Tibial nerve (tissue), 4 donors: ENCODE results near the gene SDK1. TPM values are rescaled to one million over a fixed set of nuclear protein-coding genes. Genes with fewer than 3 reads are reported as not detected.

Experiments used
- DNase-seq, 2 donors: peaks; one replicate each; pipeline ENCODE4 v3.0.0-alpha.2; 2019; ENCODE audit warnings: low spot score in 2 of 2
- H3K27ac ChIP-seq, 4 donors: fragments of 200-600 bp; sonication (generic) in 3 of 4; one replicate each; pipeline ENCODE4 v1.5.1; 2017 to 2019; ENCODE audit warnings: mild to moderate bottlenecking in 1 of 4
- H3K27me3 ChIP-seq, 2 donors: fragments of 200-600 bp; sonication (generic) in 1 of 2; one replicate each; pipeline versions ENCODE4 v1.5.1 to v1.6.0; 2017 to 2019
- H3K36me3 ChIP-seq, 3 donors: fragments of 200-600 bp; sonication (generic); one replicate each; pipeline ENCODE4 v1.5.1; 2018 to 2019
- H3K4me1 ChIP-seq, 4 donors: fragments of 200-600 bp; sonication (generic) in 3 of 4; one replicate each; pipeline ENCODE4 v1.5.1; 2017 to 2019
- H3K4me3 ChIP-seq, 4 donors: fragments of 200-600 bp; sonication (generic) in 3 of 4; one replicate each; pipeline ENCODE4 v1.5.1; 2017 to 2019; ENCODE audit warnings: mild to moderate bottlenecking in 1 of 4, moderate library complexity in 1 of 4
- H3K9me3 ChIP-seq, 4 donors: fragments of 200-600 bp; sonication (generic) in 3 of 4; one replicate each; pipeline ENCODE4 v1.5.1; 2017 to 2019
- CTCF ChIP-seq, 5 experiments: fragments of 200-600 bp in 3 of 5; fragments of 450-650 bp in 2 of 5; sonication (generic) in 3 of 5; IDR thresholded peaks; one replicate each; pipeline ENCODE4 v1.5.1; 2016 to 2019; ENCODE audit warnings: antibody characterized with exemption in 5 of 5, mild to moderate bottlenecking in 3 of 5, moderate library complexity in 2 of 5
- EP300 ChIP-seq, 2 donors: sonication (generic); formaldehyde crosslinking; IDR thresholded peaks; one replicate each; pipeline ENCODE4 v1.6.1; 2017; ENCODE audit warnings: antibody characterized with exemption in 2 of 2, mild to moderate bottlenecking in 1 of 2
- POLR2A ChIP-seq, 2 donors: fragments of 450-650 bp; IDR thresholded peaks; one replicate each; pipeline ENCODE4 v1.6.1; 2017; ENCODE audit warnings: antibody characterized with exemption in 2 of 2, mild to moderate bottlenecking in 2 of 2, moderate library complexity in 2 of 2
- WGBS, 2 donors: methylation state at CpG; one replicate each; pipeline ENCODE4 v1.1.5; 2018; 5-methylcytosine and 5-hydroxymethylcytosine counted together
- total RNA-seq, 4 donors: library from RNA; depleted of rRNA; stranded (reverse); fragments of >200 nt; gene quantifications; one replicate each; pipeline ENCODE4 v1.1.0, GENCODE V29; 2016

The SDK1 gene
- total RNA-seq, 4 donors from 2014 or later = 8.2 to 16.2 (median 12.9) TPM

GRCh38 chr7:4072161-4072925, 771.3 kb downstream of the SDK1 start:
- H3K36me3 ChIP-seq = peaks cover 0 to 11% (median 0%) of the 10 kb centered on the region in 3 donors
- no peaks in the 10 kb centered on the region for H3K4me1 ChIP-seq
- 77 to 83% methylated on average over 20 of the region's 20 CpGs for WGBS, 2 donors
- no peak for DNase-seq
- no peak overlapping the region for H3K4me3 ChIP-seq
- no peak overlapping the region for H3K27ac ChIP-seq
- no peak for TF ChIP-seq EP300 (IDR thresholded peaks at IDR 0.05)
- no peak for TF ChIP-seq CTCF (IDR thresholded peaks at IDR 0.05)
- TF ChIP-seq POLR2A (IDR thresholded peaks at IDR 0.05) = no peak
- no peaks in the 10 kb centered on the region for H3K9me3 ChIP-seq
- no peaks in the 10 kb centered on the region for H3K27me3 ChIP-seq

GRCh38 chr7:4073052-4073451, 772.0 kb downstream of the SDK1 start:
- WGBS, 2 donors = 79 to 88% methylated on average over 10 of the region's 10 CpGs
- Histone ChIP-seq H3K27me3 (no peaks in the 10 kb centered on the region), H3K27ac (no peak overlapping the region), H3K9me3 (no peaks in the 10 kb centered on the region), H3K4me1 (no peaks in the 10 kb centered on the region), H3K36me3 (peaks cover 0 to 11% (median 0%) of the 10 kb centered on the region in 3 donors), H3K4me3 (no peak overlapping the region)
- DNase-seq = no peak
- TF ChIP-seq CTCF (IDR thresholded peaks at IDR 0.05) = no peak
- TF ChIP-seq POLR2A (IDR thresholded peaks at IDR 0.05) = no peak
- no peak for TF ChIP-seq EP300 (IDR thresholded peaks at IDR 0.05)

GRCh38 chr7:4073750-4074149, 772.7 kb downstream of the SDK1 start:
- TF ChIP-seq EP300 (IDR thresholded peaks at IDR 0.05) (no peak), CTCF (IDR thresholded peaks at IDR 0.05) (no peak), POLR2A (IDR thresholded peaks at IDR 0.05) (no peak)
- H3K4me1 ChIP-seq = no peaks in the 10 kb centered on the region
- H3K4me3 ChIP-seq = no peak overlapping the region
- peaks cover 0 to 15% (median 0%) of the 10 kb centered on the region in 3 donors for H3K36me3 ChIP-seq
- WGBS, 2 donors = 82 to 83% methylated on average over 13 of the region's 13 CpGs
- no peak overlapping the region for H3K27ac ChIP-seq
- DNase-seq = no peak
- no peaks in the 10 kb centered on the region for H3K27me3 ChIP-seq
- H3K9me3 ChIP-seq = no peaks in the 10 kb centered on the region

GRCh38 chr7:4074407-4074806, 773.4 kb downstream of the SDK1 start:
- Histone ChIP-seq H3K4me1 (no peaks in the 10 kb centered on the region), H3K9me3 (no peaks in the 10 kb centered on the region), H3K36me3 (peaks cover 0 to 13% (median 0%) of the 10 kb centered on the region in 3 donors), H3K27me3 (no peaks in the 10 kb centered on the region), H3K4me3 (no peak overlapping the region), H3K27ac (no peak overlapping the region)
- TF ChIP-seq POLR2A (IDR thresholded peaks at IDR 0.05) (no peak), EP300 (IDR thresholded peaks at IDR 0.05) (no peak), CTCF (IDR thresholded peaks at IDR 0.05) (no peak)
- DNase-seq = no peak
- 85 to 90% methylated on average over 8 of the region's 8 CpGs for WGBS, 2 donors

- no peaks in the 10 kb centered on the region for H3K4me1 ChIP-seq
- no peaks in the 10 kb centered on the region for H3K9me3 ChIP-seq
- 79 to 93% methylated on average over 8 of the region's 8 CpGs for WGBS, 2 donors
- DNase-seq = no peak
- H3K27ac ChIP-seq = no peak overlapping the region
- no peaks in the 10 kb centered on the region for H3K27me3 ChIP-seq
- no peak for TF ChIP-seq EP300 (IDR thresholded peaks at IDR 0.05)
- TF ChIP-seq CTCF (IDR thresholded peaks at IDR 0.05) = no peak
- TF ChIP-seq POLR2A (IDR thresholded peaks at IDR 0.05) = no peak
- peaks cover 0 to 9% (median 0%) of the 10 kb centered on the region in 3 donors for H3K36me3 ChIP-seq
- H3K4me3 ChIP-seq = no peak overlapping the region
Observed at GRCh38 chr7:4074994-4075393, 773.9 kb downstream of the SDK1 start.
